GM12878 (cell line): Measurements from ENCODE around the gene SRD5A1. TPM values are rescaled to one million over a fixed set of nuclear protein-coding genes. Genes with fewer than 3 reads are reported as not detected.
A peak's percentile ranks its signal among the peaks of the same experiment; 100 is the strongest.

Experiments used
- ATAC-seq: fragments of 200-7000 bp; cut with Tn5 transposase; 3 replicates; pipeline ENCODE4 v1.9.1; 2020; ENCODE audit warnings: mild to moderate bottlenecking, moderate library complexity
- BruUV-seq: library from RNA; stranded (reverse); fragments of 400-500 nt; replicated peaks from 2 replicates; lab custom pipeline; 2021; lab: Mats Ljungman, UMichigan
- CTCF ChIA-PET: fragments of 300-600 bp; sonication (Branson Sonifier 250); formaldehyde crosslinking; extraction: SDS; loops from one replicate; lab custom pipeline; 2021; ENCODE audit warnings: inconsistent platforms; lab: Yijun Ruan, JAX
- POLR2A ChIA-PET: fragments of 350-600 bp; formaldehyde crosslinking; extraction: SDS; loops from one replicate; lab custom pipeline; 2021; ENCODE audit warnings: inconsistent platforms; lab: Charles Lee
- RAD21 ChIA-PET: fragments of 300-600 bp; sonication (Branson Sonifier 250); formaldehyde crosslinking; loops from one replicate; lab custom pipeline; 2023; ENCODE audit warnings: antibody characterized with exemption; ENCODE audit not compliant: unreplicated experiment; lab: Charles Lee
- SMC1A ChIA-PET: fragments of 300-600 bp; sonication (Branson Sonifier 250); formaldehyde crosslinking; loops from one replicate; lab custom pipeline; 2023; ENCODE audit not compliant: unreplicated experiment, uncharacterized antibody; lab: Charles Lee
- DNase-seq: peaks from one replicate; pipeline ENCODE4 v3.0.0-alpha.2; 2011; ENCODE audit warnings: low read depth, low spot score
- FAIRE-seq: peaks from 3 replicates; lab custom pipeline; 2011; peaks lifted over from hg19 to GRCh38; lab: Jason Lieb, UNC
- H2AFZ ChIP-seq: 2 replicates; pipeline ENCODE4 v1.6.0; 2011; ENCODE audit warnings: low read depth, low read length, control low read depth; ENCODE audit not compliant: control insufficient read depth
- H3K27ac ChIP-seq: 2 replicates; pipeline ENCODE4 v1.5.1; 2011; ENCODE audit warnings: control low read depth; ENCODE audit not compliant: control insufficient read depth, insufficient read depth
- H3K27me3 ChIP-seq, 2 experiments: replicated peaks in 1 of 2; 2 replicates each; pipeline versions ENCODE4 v1.6.0 to v1.6.1; 2011; ENCODE audit warnings: low read length in 1 of 2; ENCODE audit not compliant: control insufficient read depth in 2 of 2, insufficient read depth in 2 of 2
- H3K36me3 ChIP-seq, 2 experiments: 2 replicates each; pipeline ENCODE4 v1.5.1; 2011; ENCODE audit warnings: low read length in 1 of 2; ENCODE audit not compliant: control insufficient read depth in 2 of 2, insufficient read depth in 2 of 2
- H3K4me1 ChIP-seq: 2 replicates; pipeline ENCODE4 v1.6.1; 2011; ENCODE audit warnings: mild to moderate bottlenecking, low read length, moderate library complexity, mixed read lengths; ENCODE audit not compliant: control insufficient read depth, insufficient read depth
- H3K4me2 ChIP-seq: 2 replicates; pipeline ENCODE4 v1.6.0; 2011; ENCODE audit warnings: control low read depth; ENCODE audit not compliant: control insufficient read depth, insufficient read depth
- H3K4me3 ChIP-seq: fragments of 200-600 bp; sonication (generic); 2 replicates; pipeline ENCODE4 v1.5.1; 2016
- H3K79me2 ChIP-seq: 2 replicates; pipeline ENCODE4 v1.6.0; 2011; ENCODE audit warnings: low read length; ENCODE audit not compliant: control insufficient read depth, insufficient read depth
- H3K9ac ChIP-seq: 2 replicates; pipeline ENCODE4 v1.8.0; 2011; ENCODE audit warnings: low read length, control low read depth, mixed read lengths; ENCODE audit not compliant: control insufficient read depth, insufficient read depth
- H3K9me3 ChIP-seq: replicated peaks from 3 replicates; pipeline ENCODE4 v1.5.1; 2011; ENCODE audit warnings: mild to moderate bottlenecking, low read length; ENCODE audit not compliant: control insufficient read depth, insufficient read depth
- H4K20me1 ChIP-seq: 2 replicates; pipeline ENCODE4 v1.6.0; 2011; ENCODE audit not compliant: control insufficient read depth, insufficient read depth
- BCL11A ChIP-seq: IDR thresholded peaks from 2 replicates; pipeline ENCODE4 v1.6.1; 2011; ENCODE audit warnings: low read depth, low read length
- CBX5 ChIP-seq: sonication (generic); IDR thresholded peaks from 2 replicates; pipeline ENCODE4 v1.6.1; 2016; ENCODE audit warnings: low read depth, moderate library complexity, mild to moderate bottlenecking, inconsistent platforms
- HDGF ChIP-seq: fragments of 450-650 bp; IDR thresholded peaks from 2 replicates; pipeline ENCODE4 v1.6.1; 2016; ENCODE audit warnings: antibody characterized with exemption
- MEF2A ChIP-seq: IDR thresholded peaks from 2 replicates; pipeline ENCODE4 v1.6.1; 2011; ENCODE audit warnings: low read depth, mild to moderate bottlenecking, low read length, moderate library complexity; ENCODE audit not compliant: insufficient read depth
- MTA3 ChIP-seq: IDR thresholded peaks from 2 replicates; pipeline ENCODE4 v1.6.1; 2012; ENCODE audit warnings: low read length, inconsistent platforms, borderline replicate concordance
- SREBF1 ChIP-seq: IDR thresholded peaks from 2 replicates; pipeline ENCODE4 v1.6.1; 2012; ENCODE audit warnings: mild to moderate bottlenecking, low read length
- ZNF207 ChIP-seq: fragments of 450-650 bp; IDR thresholded peaks from 2 replicates; pipeline ENCODE4 v1.6.1; 2014; ENCODE audit warnings: antibody characterized with exemption, mild to moderate bottlenecking, borderline replicate concordance
- ZSCAN29 ChIP-seq: fragments of 450-650 bp; IDR thresholded peaks from 2 replicates; pipeline ENCODE4 v1.6.1; 2017; ENCODE audit warnings: mild to moderate bottlenecking, moderate library complexity
- ZZZ3 ChIP-seq: IDR thresholded peaks from 2 replicates; pipeline ENCODE4 v1.6.1; 2011; ENCODE audit warnings: low read depth; ENCODE audit not compliant: control insufficient read depth, insufficient read length
- WGBS: methylation state at CpG from one replicate; pipeline ENCODE4 v1.1.6; 2016; ENCODE audit warnings: low lambda C conversion rate; ENCODE audit not compliant: insufficient replicate concordance, insufficient coverage; ENCODE audit errors: missing lambda C conversion rate; 5-methylcytosine and 5-hydroxymethylcytosine counted together
- in situ Hi-C: fragments of 300-500 bp; cut with MboI; formaldehyde crosslinking; loops from 9 replicates; pipeline ENCODE4 v1.14.3; 2018; ENCODE audit warnings: mixed read lengths
- intact Hi-C: fragments of 100-400 bp; cut with micrococcal nuclease; formaldehyde crosslinking; loops from one replicate; pipeline ENCODE4 v1.14.2; 2022; ENCODE audit not compliant: unreplicated experiment
- polyA plus RNA-seq, 11 experiments: library from polyadenylated mRNA; depleted of rRNA in 4 of 11; unstranded in 6 of 11; stranded (reverse) in 5 of 11; fragments of >200 nt; fragmentation: Nextera tagmentation in 4 of 11; fragmentation: Illumina TruSeq in 1 of 11; extraction: Ambion mirVana in 4 of 11; extraction: Trizol in 1 of 11; gene quantifications; 1 replicate in 1 of 11; 2 replicates in 10 of 11; pipeline versions ENCODE4 v1.2.1 to v1.2.3, GENCODE V29; 2011 to 2016; ENCODE audit warnings: inconsistent platforms in 2 of 11, missing spikeins in 2 of 11, low read depth in 1 of 11
- total RNA-seq, 4 experiments: library from RNA; depleted of rRNA in 3 of 4; stranded (reverse); fragments of >200 nt in 3 of 4; fragmentation: Illumina TruSeq in 1 of 4; extraction: Trizol in 1 of 4; gene quantifications; 2 replicates each; pipeline versions ENCODE4 v1.2.1 to v1.2.3, GENCODE V29; 2013 to 2021

SRD5A1 gene
- total and polyA plus RNA-seq, 10 of the 15 experiments (the other 5 are each of a cell fraction or from before 2014, with no cell fraction given), result 0.76 to 20.1 (median 12.3) TPM

DNA sequence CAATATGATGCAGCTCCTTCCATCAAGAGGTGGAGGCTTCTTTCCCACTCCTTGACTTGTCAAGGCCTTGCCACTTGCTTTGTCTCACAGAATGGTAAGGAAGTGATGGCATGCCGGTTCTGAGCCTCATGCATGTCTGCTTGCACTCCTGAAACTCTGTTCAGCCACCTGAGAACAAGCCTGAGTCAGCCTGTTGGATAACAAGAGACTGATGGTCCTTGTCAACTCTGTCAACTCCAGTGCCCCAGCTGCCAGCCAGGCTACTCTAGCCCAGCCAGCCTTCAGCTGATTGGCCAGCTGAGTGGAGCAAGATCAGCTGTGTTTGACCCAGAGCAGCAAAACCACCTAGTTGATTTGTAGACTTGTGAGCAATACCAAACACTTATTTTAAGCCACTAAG is 75.6 kb downstream of the SRD5A1 start:
- 6% methylated on average over 1 of the region's 1 CpG for WGBS
- POLR2A ChIA-PET, result interaction anchor here (1.4 kb wide), 1 partner anchor 16 kb away, joined by 3 read pairs; no protein-coding TSS in a partner anchor
- no peak overlapping the region for H3K4me2 ChIP-seq

DNA sequence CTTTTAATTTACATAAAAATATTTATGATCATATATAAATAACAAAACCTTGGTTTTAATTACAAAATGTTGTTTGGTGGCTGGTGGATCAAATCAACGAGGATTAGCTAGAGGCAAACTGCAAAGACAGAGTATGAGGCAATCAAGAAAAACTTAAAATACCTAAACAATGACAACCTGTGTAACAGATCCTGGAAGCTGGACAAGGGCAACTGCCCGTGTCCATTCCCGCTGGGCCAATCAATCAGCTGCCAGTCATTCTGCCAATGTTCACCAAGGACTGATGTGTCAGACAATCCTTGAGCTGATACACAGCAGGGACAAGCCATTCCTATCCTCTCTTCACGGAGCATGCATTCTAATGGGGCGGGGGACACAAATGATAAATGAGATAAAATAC is 76.8 kb downstream of the SRD5A1 start:
- intact Hi-C loops, result loop anchor here (5.0 to 10.0 kb wide), 2 partner anchors 333 to 955 kb away; partner anchors contain the start of gene MED10
- in situ Hi-C loops, result no loop called here
- H3K9me3 ChIP-seq, result no peaks in the 10 kb centered on the region
- POLR2A ChIA-PET, result no interaction called here
- no TSS peak for BruUV-seq
- H3K27me3 ChIP-seq, result no peaks in the 10 kb centered on the region
- no peak overlapping the region for H3K27ac ChIP-seq
- TF ChIP-seq MEF2A (no peak), ZSCAN29 (no peak), HDGF (no peak), MTA3 (no peak), ZZZ3 (no peak)
- FAIRE-seq (no peak), ATAC-seq (no peak), DNase-seq (no peak)
- no peak overlapping the region for H3K4me3 ChIP-seq
- CTCF ChIA-PET, result interaction anchor here (1.0 kb wide), 1 partner anchor 1213 kb away, joined by 3 read pairs; no protein-coding TSS in a partner anchor
- RAD21 ChIA-PET, result interaction anchor here (1.3 kb wide), 1 partner anchor 75 kb away, joined by 4 read pairs; no protein-coding TSS in a partner anchor
- H3K79me2 ChIP-seq, result peaks cover 12% of the 10 kb centered on the region
- no peaks in the 10 kb centered on the region for H4K20me1 ChIP-seq
- no peaks in the 10 kb centered on the region for H3K36me3 ChIP-seq
- SMC1A ChIA-PET, result interaction anchor here (0.6 to 1.7 kb wide), 3 partner anchors 30 to 77 kb away, joined by 3 to 6 read pairs (median 3); partner anchors contain the start of gene NSUN2
- WGBS, result 87% methylated on average over 5 of the region's 5 CpGs
- no peak overlapping the region for H2AFZ ChIP-seq
- peaks cover 20% of the 10 kb centered on the region for H3K4me1 ChIP-seq
- H3K9ac ChIP-seq, result no peak overlapping the region
- no peak overlapping the region for H3K4me2 ChIP-seq

More for the DNA sequence above, 75.6 kb downstream of the SRD5A1 start:
- TF ChIP-seq ZNF207, result no peak
- no peak for TF ChIP-seq BCL11A
- 0 out of 2 replicates have a peak, but pooled peaks have one; percentile 15 for TF ChIP-seq CBX5
- no peak for TF ChIP-seq SREBF1
- Histone ChIP-seq H3K9ac (no peak overlapping the region), H3K36me3 (no peaks in the 10 kb centered on the region), H3K4me3 (no peak overlapping the region), H3K4me1 (peaks cover 26% of the 10 kb centered on the region), H3K79me2 (peaks cover under 1% of the 10 kb centered on the region), H4K20me1 (no peaks in the 10 kb centered on the region), H2AFZ (peak overlapping the region; percentile 33), H3K9me3 (no peaks in the 10 kb centered on the region), H3K27ac (no peak overlapping the region), H3K27me3 (no peaks in the 10 kb centered on the region)
- intact Hi-C loops (no loop called here), in situ Hi-C loops (no loop called here)
- ATAC-seq (peak; percentile 7), DNase-seq (no peak), FAIRE-seq (peak; percentile 38)
- RAD21 ChIA-PET, result interaction anchor here (1.3 to 2.0 kb wide), 3 partner anchors 28 to 76 kb away, joined by 4 to 6 read pairs (median 4); partner anchors contain the start of genes NSUN2 and SRD5A1
- SMC1A ChIA-PET, result interaction anchor here (1.1 to 1.7 kb wide), 3 partner anchors 9 to 76 kb away, joined by 4 to 6 read pairs (median 4); partner anchors contain the start of gene NSUN2
- no TSS peak for BruUV-seq
- CTCF ChIA-PET, result interaction anchor here (0.9 to 1.2 kb wide), 6 partner anchors 9 to 76 kb away, joined by 3 to 5 read pairs (median 4); partner anchors contain the start of genes NSUN2 and SRD5A1
